Astrocyte (in vitro differentiated cells and primary cell): Measurements from ENCODE around the gene FARS2.

ENCODE experiments used
- CTCF ChIP-seq: IDR thresholded peaks from 2 replicates; pipeline ENCODE4 v1.5.1; 2011; ENCODE audit warnings: low read depth, mild to moderate bottlenecking, inconsistent platforms, low read length, moderate library complexity; ENCODE audit not compliant: insufficient read depth
- EZH2 ChIP-seq: IDR thresholded peaks from 2 replicates; pipeline ENCODE4 v1.6.1; 2012; ENCODE audit warnings: mild to moderate bottlenecking, low read length, inconsistent platforms; ENCODE audit not compliant: insufficient read depth

GRCh38 chr6:5570641-5571040 lies 309.3 kb downstream of the FARS2 start:
- TF ChIP-seq CTCF (no peak), EZH2 (no peak)
